ENCODE measurements around the gene IGFBP6.
A peak's percentile ranks its signal among the peaks of the same experiment; 100 is the strongest.

The IGFBP6 gene

GRCh38 chr12:53096759-53097158 is 708 bp upstream of the IGFBP6 start:
- TF ChIP-seq CTCF (IDR thresholded peaks at IDR 0.05; ENCODE audit: low read depth, low read length): no peak
- peak overlapping the region; percentile 72 for H3K4me3 ChIP-seq (ENCODE audit: low read depth, low read length)

- peak overlapping the region; percentile 72 for H3K4me3 ChIP-seq (ENCODE audit: low read depth, low read length)
- no peak for TF ChIP-seq CTCF (IDR thresholded peaks at IDR 0.05; ENCODE audit: low read depth, low read length)
Measured at GRCh38 chr12:53097207-53097563, 282 bp upstream of the IGFBP6 start.

- no peak for TF ChIP-seq CTCF (IDR thresholded peaks at IDR 0.05; ENCODE audit: low read depth, low read length)
- peak overlapping the region; percentile 72 for H3K4me3 ChIP-seq (ENCODE audit: low read depth, low read length)
Measured at GRCh38 chr12:53098354-53098981, 1.0 kb downstream of the IGFBP6 start.

GRCh38 chr12:53099071-53099882 is 1.8 kb downstream of the IGFBP6 start:
- peak; percentile 77 for TF ChIP-seq CTCF (IDR thresholded peaks at IDR 0.05; ENCODE audit: low read depth, low read length)
- peak overlapping the region; percentile 72 for H3K4me3 ChIP-seq (ENCODE audit: low read depth, low read length)

- TF ChIP-seq CTCF (IDR thresholded peaks at IDR 0.05; ENCODE audit: low read depth, low read length): no peak
- H3K4me3 ChIP-seq (ENCODE audit: low read depth, low read length): no peak overlapping the region
Measured at GRCh38 chr12:53100466-53101151, 3.1 kb downstream of the IGFBP6 start.

- no peak overlapping the region for H3K4me3 ChIP-seq (ENCODE audit: low read depth, low read length)
- TF ChIP-seq CTCF (IDR thresholded peaks at IDR 0.05; ENCODE audit: low read depth, low read length): no peak
Measured at GRCh38 chr12:53101266-53101665, 3.8 kb downstream of the IGFBP6 start.

Measured in WI38 (cell line).